CD14-positive monocyte (primary cell): ENCODE measurements around the gene CPED1. TPM values are rescaled to one million over a fixed set of nuclear protein-coding genes. Genes with fewer than 3 reads are reported as not detected.

Source experiments
- DNase-seq, 3 donors: peaks; one replicate each; pipeline ENCODE4 v3.0.0-alpha.2; 2011 to 2022
- H2AFZ ChIP-seq: 2 replicates; pipeline ENCODE4 v1.6.0; 2012; ENCODE audit warnings: mild to moderate bottlenecking, low read depth, low read length, inconsistent platforms; ENCODE audit not compliant: insufficient read depth, poor library complexity, severe bottlenecking
- H3K27ac ChIP-seq, 2 donors: 1 replicate in 1 of 2; 2 replicates in 1 of 2; pipeline ENCODE4 v1.5.1; 2012 to 2013; ENCODE audit warnings: low read length in 2 of 2, control low read depth in 1 of 2, inconsistent platforms in 1 of 2, low read depth in 1 of 2, mild to moderate bottlenecking in 1 of 2
- H3K27me3 ChIP-seq, 2 donors: one replicate each; pipeline versions ENCODE4 v1.6.0 to v1.6.1; 2011 to 2013; ENCODE audit warnings: low read length in 2 of 2; ENCODE audit not compliant: control insufficient read depth in 2 of 2, insufficient read depth in 2 of 2
- H3K36me3 ChIP-seq, 2 donors: replicated peaks in 1 of 2; 1 replicate in 1 of 2; 2 replicates in 1 of 2; pipeline versions ENCODE4 v1.5.1 to v1.6.1; 2012 to 2013; ENCODE audit warnings: low read length in 2 of 2, control low read depth in 1 of 2, inconsistent platforms in 1 of 2, mild to moderate bottlenecking in 1 of 2; ENCODE audit not compliant: insufficient read depth in 2 of 2, control insufficient read depth in 1 of 2
- H3K4me1 ChIP-seq, 2 donors: 1 replicate in 1 of 2; 2 replicates in 1 of 2; pipeline versions ENCODE4 v1.5.1 to v1.6.1; 2012 to 2013; ENCODE audit warnings: low read length in 2 of 2, control low read depth in 1 of 2, inconsistent platforms in 1 of 2, mild to moderate bottlenecking in 1 of 2, moderate library complexity in 1 of 2; ENCODE audit not compliant: insufficient read depth in 2 of 2, control insufficient read depth in 1 of 2
- H3K4me2 ChIP-seq: replicated peaks from 2 replicates; pipeline ENCODE3; 2012; ENCODE audit warnings: low read length, moderate library complexity, mild to moderate bottlenecking; ENCODE audit not compliant: poor library complexity, severe bottlenecking; ENCODE audit errors: extremely low read depth
- H3K4me3 ChIP-seq, 3 experiments: fragments of 200-600 bp in 1 of 3; sonication (generic) in 1 of 3; replicated peaks in 1 of 3; 1 replicate in 2 of 3; 2 replicates in 1 of 3; pipeline ENCODE4 v1.5.1; 2011 to 2013; ENCODE audit warnings: low read length in 3 of 3, mild to moderate bottlenecking in 3 of 3, control low read depth in 2 of 3, low read depth in 2 of 3, inconsistent platforms in 1 of 3, moderate library complexity in 1 of 3
- H3K79me2 ChIP-seq: 2 replicates; pipeline ENCODE4 v1.6.0; 2012; ENCODE audit warnings: mild to moderate bottlenecking, control low read depth, inconsistent platforms, low read length, moderate library complexity; ENCODE audit not compliant: insufficient read depth
- H3K9ac ChIP-seq: 2 replicates; pipeline ENCODE4 v1.6.0; 2017; ENCODE audit warnings: low read length, mild to moderate bottlenecking; ENCODE audit not compliant: insufficient read depth, poor library complexity, severe bottlenecking
- H3K9me3 ChIP-seq, 2 donors: replicated peaks in 1 of 2; 1 replicate in 1 of 2; 2 replicates in 1 of 2; pipeline versions ENCODE4 v1.5.1 to v1.6.1; 2012 to 2013; ENCODE audit warnings: low read length in 2 of 2, control low read depth in 1 of 2; ENCODE audit not compliant: control insufficient read depth in 1 of 2, insufficient read depth in 1 of 2
- H4K20me1 ChIP-seq: 2 replicates; pipeline ENCODE4 v1.6.0; 2012; ENCODE audit warnings: mild to moderate bottlenecking, low read length, control low read depth, moderate library complexity; ENCODE audit not compliant: insufficient read depth
- H3K27ac Mint-ChIP-seq, 7 donors: one replicate each; pipeline ENCODE4 v1.8.0; 2020; ENCODE audit warnings: mild to moderate bottlenecking in 7 of 7, mixed read lengths in 7 of 7, moderate library complexity in 6 of 7, inconsistent platforms in 2 of 7
- H3K27me3 Mint-ChIP-seq, 3 donors: one replicate each; pipeline ENCODE4 v1.8.0; 2021 to 2022; ENCODE audit warnings: low read depth in 3 of 3, mild to moderate bottlenecking in 3 of 3, mixed read lengths in 3 of 3, moderate library complexity in 3 of 3, inconsistent platforms in 1 of 3
- H3K36me3 Mint-ChIP-seq, 2 donors: one replicate each; pipeline ENCODE4 v1.8.0; 2020; ENCODE audit warnings: mixed read lengths in 2 of 2, inconsistent platforms in 1 of 2, mild to moderate bottlenecking in 1 of 2
- H3K4me1 Mint-ChIP-seq: one replicate; pipeline ENCODE4 v1.8.0; 2020; ENCODE audit warnings: mild to moderate bottlenecking, mixed read lengths
- H3K4me3 Mint-ChIP-seq, 2 donors: one replicate each; pipeline ENCODE4 v1.8.0; 2020; ENCODE audit warnings: mild to moderate bottlenecking in 2 of 2, mixed read lengths in 2 of 2, moderate library complexity in 1 of 2
- H3K9me3 Mint-ChIP-seq, 7 donors: one replicate each; pipeline ENCODE4 v1.8.0; 2020 to 2022; ENCODE audit warnings: mixed read lengths in 7 of 7, mild to moderate bottlenecking in 6 of 7, moderate library complexity in 6 of 7, inconsistent platforms in 2 of 7
- CTCF ChIP-seq: fragments of 200-600 bp; IDR thresholded peaks from one replicate; pipeline ENCODE4 v1.8.0; 2022; ENCODE audit warnings: antibody characterized with exemption, mild to moderate bottlenecking
- WGBS: methylation state at CpG from one replicate; pipeline ENCODE4 v1.1.5; 2013; ENCODE audit warnings: missing lambda C conversion rate; ENCODE audit not compliant: insufficient coverage; 5-methylcytosine and 5-hydroxymethylcytosine counted together
- intact Hi-C, 2 donors: fragments of 100-400 bp; cut with micrococcal nuclease; formaldehyde crosslinking; loops; one replicate each; pipeline versions ENCODE4 v1.15.0 to v1.15.1; 2023
- polyA plus RNA-seq, 3 donors: library from polyadenylated mRNA; depleted of rRNA in 1 of 3; unstranded in 2 of 3; stranded (reverse) in 1 of 3; fragments of 300-500 nt in 2 of 3; fragments of >200 nt in 1 of 3; fragmentation: Illumina TruSeq in 2 of 3; gene quantifications; 1 replicate in 2 of 3; 2 replicates in 1 of 3; pipeline ENCODE4 v1.2.3, GENCODE V29; 2012 to 2021

Gene CPED1
- polyA plus RNA-seq, 3 donors, result 9.8 to 30.0 (median 20.4) TPM

- H3K27me3 Mint-ChIP-seq, result peaks cover 2 to 14% (median 6%) of the 10 kb centered on the region in 3 donors
- no peaks in the 10 kb centered on the region for H3K36me3 ChIP-seq
- no peaks in the 10 kb centered on the region for H3K79me2 ChIP-seq
- no peak overlapping the region for H2AFZ ChIP-seq
- H3K27ac ChIP-seq, result peak overlapping the region in 1 of 2 donors; percentile 13
- no peaks in the 10 kb centered on the region for H3K27me3 ChIP-seq
- DNase-seq, result no peak
- peaks cover 43 to 80% of the 10 kb centered on the region in 2 donors for H3K4me1 ChIP-seq
- peak overlapping the region; percentile 87 for H3K4me2 ChIP-seq
- no peaks in the 10 kb centered on the region for H3K9me3 ChIP-seq
- WGBS, result no CpG with 5 or more reads among the region's 1 CpG
- peak overlapping the region in 1 of 2 donors; percentile 73 for H3K4me3 Mint-ChIP-seq
- H3K4me1 Mint-ChIP-seq, result peaks cover 75% of the 10 kb centered on the region
- no peak for TF ChIP-seq CTCF
- peaks cover 0 to 4% (median 0%) of the 10 kb centered on the region in 7 donors for H3K9me3 Mint-ChIP-seq
- peaks cover 0 to 2% of the 10 kb centered on the region in 2 donors for H3K36me3 Mint-ChIP-seq
- H3K9ac ChIP-seq, result no peak overlapping the region
- intact Hi-C loops, result no loop called here
- peak overlapping the region in 2 of 3 experiments; percentile 13 to 83 for H3K4me3 ChIP-seq
- H4K20me1 ChIP-seq, result no peaks in the 10 kb centered on the region
- H3K27ac Mint-ChIP-seq, result no peak overlapping the region
These were observed 2.6 kb downstream of the CPED1 start for GRCh38 chr7:120991161-120991560.

- peak overlapping the region in 1 of 2 donors; percentile 13 for H3K27ac ChIP-seq
- H3K4me3 ChIP-seq, result peak overlapping the region in 1 of 3 experiments; percentile 83
- Mint-ChIP-seq H3K4me1 (peaks cover 78% of the 10 kb centered on the region), H3K4me3 (peak overlapping the region in 1 of 2 donors; percentile 61), H3K27ac (no peak overlapping the region), H3K27me3 (peaks cover 2 to 14% (median 5%) of the 10 kb centered on the region in 3 donors), H3K36me3 (peaks cover 0 to 2% of the 10 kb centered on the region in 2 donors), H3K9me3 (peaks cover 0 to 4% (median 0%) of the 10 kb centered on the region in 7 donors)
- H3K9me3 ChIP-seq, result no peaks in the 10 kb centered on the region
- H2AFZ ChIP-seq, result no peak overlapping the region
- H3K36me3 ChIP-seq, result no peaks in the 10 kb centered on the region
- DNase-seq, result no peak
- H3K79me2 ChIP-seq, result no peaks in the 10 kb centered on the region
- no peaks in the 10 kb centered on the region for H3K27me3 ChIP-seq
- no peak for TF ChIP-seq CTCF
- WGBS, result no CpG with 5 or more reads among the region's 2 CpGs
- peaks cover 46 to 84% of the 10 kb centered on the region in 2 donors for H3K4me1 ChIP-seq
- H4K20me1 ChIP-seq, result no peaks in the 10 kb centered on the region
- H3K9ac ChIP-seq, result no peak overlapping the region
- H3K4me2 ChIP-seq, result peak overlapping the region; percentile 87
- intact Hi-C loops, result no loop called here
These were observed 3.1 kb downstream of the CPED1 start for GRCh38 chr7:120991581-120991980.
